K562 (cell line): ENCODE results near the gene UVRAG. TPM values are rescaled to one million over a fixed set of nuclear protein-coding genes. Genes with fewer than 3 reads are reported as not detected.

Experiments used
- ATAC-seq: fragments of 200-7000 bp; cut with Tn5 transposase; 3 replicates; pipeline ENCODE4 v1.9.1; 2020; ENCODE audit warnings: moderate library complexity
- BruUV-seq: library from RNA; stranded (reverse); fragments of 400-500 nt; replicated peaks from 2 replicates; lab custom pipeline; 2021; lab: Mats Ljungman, UMichigan
- CTCF ChIA-PET: fragments of 300-600 bp; formaldehyde crosslinking; extraction: SDS; loops from one replicate; lab custom pipeline; 2021; ENCODE audit warnings: low intra/inter-chr PET ratio; lab: Yijun Ruan, JAX
- POLR2A ChIA-PET: fragments of 300-600, 350-650 bp; sonication (Branson Sonifier 250); formaldehyde crosslinking; extraction: SDS; loops from one replicate; lab custom pipeline; 2021; ENCODE audit warnings: antibody characterized with exemption, inconsistent platforms; lab: Yijun Ruan, JAX
- DNase-seq, 4 experiments: peaks; one replicate each; pipeline versions ENCODE4 v3.0.0 to v3.0.0-alpha.2; 2011 to 2018; ENCODE audit warnings: low spot score in 3 of 4, mixed read lengths in 3 of 4; ENCODE audit errors: extremely low read depth in 1 of 4
- FAIRE-seq: peaks from 2 replicates; lab custom pipeline; 2011; peaks lifted over from hg19 to GRCh38; lab: Jason Lieb, UNC
- H2AFZ ChIP-seq: 2 replicates; pipeline ENCODE4 v1.6.0; 2011; ENCODE audit warnings: low read depth, low read length, control low read depth, inconsistent platforms
- H3K27ac ChIP-seq: fragments of 200-600 bp; 3 replicates; pipeline ENCODE4 v1.8.0; 2011; ENCODE audit warnings: low read depth, mild to moderate bottlenecking, control low read depth, inconsistent platforms, low read length, moderate library complexity, mixed read lengths; ENCODE audit errors: extremely low read depth
- H3K27me3 ChIP-seq, 2 experiments: fragments of 300-600 bp in 1 of 2; 2 replicates in 1 of 2; 3 replicates in 1 of 2; pipeline versions ENCODE4 v1.6.0 to v1.8.0; 2011; ENCODE audit warnings: inconsistent platforms in 2 of 2, low read length in 2 of 2, mild to moderate bottlenecking in 1 of 2, mixed read lengths in 1 of 2, moderate library complexity in 1 of 2; ENCODE audit not compliant: control insufficient read depth in 2 of 2, insufficient read depth in 2 of 2
- H3K36me3 ChIP-seq: fragments of 300-600 bp; 3 replicates; pipeline ENCODE4 v1.8.0; 2011; ENCODE audit warnings: mild to moderate bottlenecking, low read length, inconsistent platforms; ENCODE audit not compliant: control insufficient read depth, insufficient read depth
- H3K4me1 ChIP-seq, 2 experiments: fragments of 200-600 bp in 1 of 2; replicated peaks in 1 of 2; 2 replicates in 1 of 2; 3 replicates in 1 of 2; pipeline versions ENCODE4 v1.5.1 to v1.8.0; 2011; ENCODE audit warnings: inconsistent platforms in 2 of 2, low read length in 2 of 2, mild to moderate bottlenecking in 1 of 2, mixed read lengths in 1 of 2, moderate library complexity in 1 of 2; ENCODE audit not compliant: control insufficient read depth in 2 of 2, insufficient read depth in 2 of 2
- H3K4me2 ChIP-seq: 2 replicates; pipeline ENCODE4 v1.6.1; 2011; ENCODE audit warnings: low read length, control low read depth, inconsistent platforms, mixed read lengths; ENCODE audit not compliant: insufficient read depth
- H3K4me3 ChIP-seq: fragments of 200-600 bp; sonication (generic), shearing (Covaris generic); 2 replicates; pipeline ENCODE4 v1.5.1; 2016; ENCODE audit warnings: control low read depth, inconsistent platforms
- H3K79me2 ChIP-seq: fragments of 200-600 bp; 3 replicates; pipeline ENCODE4 v1.8.0; 2011; ENCODE audit warnings: low read length, inconsistent platforms; ENCODE audit not compliant: control insufficient read depth, insufficient read depth
- H3K9ac ChIP-seq, 2 experiments: 2 replicates each; pipeline versions ENCODE4 v1.6.0 to v1.6.1; 2011; ENCODE audit warnings: low read depth in 2 of 2, low read length in 2 of 2, control low read depth in 1 of 2, inconsistent platforms in 1 of 2, mild to moderate bottlenecking in 1 of 2, mixed read lengths in 1 of 2; ENCODE audit not compliant: insufficient read depth in 1 of 2
- H3K9me1 ChIP-seq: one replicate; pipeline ENCODE4 v1.6.0; 2011; ENCODE audit warnings: inconsistent platforms, mild to moderate bottlenecking, low read length, moderate library complexity; ENCODE audit not compliant: control insufficient read depth, insufficient read depth
- H3K9me3 ChIP-seq: replicated peaks from 2 replicates; pipeline ENCODE4 v1.5.1; 2011; ENCODE audit warnings: low read depth, low read length, inconsistent platforms; ENCODE audit not compliant: control insufficient read depth, insufficient read depth
- H4K20me1 ChIP-seq: replicated peaks from 2 replicates; pipeline ENCODE4 v1.6.1; 2011; ENCODE audit warnings: low read length, inconsistent platforms, mixed read lengths; ENCODE audit not compliant: control insufficient read depth, insufficient read depth
- ESRRB ChIP-seq: fragments of 250-450 bp; sonication (Bioruptor Pico); IDR thresholded peaks from 2 replicates; pipeline ENCODE4 v1.5.0; 2020; ENCODE audit warnings: mild to moderate bottlenecking, moderate library complexity, borderline replicate concordance
- HOMEZ ChIP-seq: fragments of 250-450 bp; sonication (Bioruptor Pico); IDR thresholded peaks from 2 replicates; pipeline ENCODE4 v1.4.0; 2020; ENCODE audit warnings: mild to moderate bottlenecking, moderate library complexity
- KDM2B ChIP-seq: fragments of 250-450 bp; sonication (Bioruptor Pico); IDR thresholded peaks from 2 replicates; pipeline ENCODE4 v1.8.0; 2021; ENCODE audit warnings: mild to moderate bottlenecking, moderate library complexity
- KLF10 ChIP-seq: fragments of 250-450 bp; sonication (Bioruptor Pico); IDR thresholded peaks from 2 replicates; pipeline ENCODE4 v1.6.1; 2021; ENCODE audit warnings: matching md5 sums
- NR2C1 ChIP-seq, 2 experiments: fragments of 450-650 bp; IDR thresholded peaks; 2 replicates each; pipeline ENCODE4 v1.6.1; 2017; ENCODE audit warnings: mild to moderate bottlenecking in 2 of 2, antibody characterized with exemption in 1 of 2, inconsistent platforms in 1 of 2, missing compliant biosample characterization in 1 of 2, missing genetic modification characterization in 1 of 2
- POLR2AphosphoS2 ChIP-seq: IDR thresholded peaks from 2 replicates; pipeline ENCODE4 v1.6.1; 2012; ENCODE audit warnings: low read length, improper control_type of control experiment
- STAT5A ChIP-seq: IDR thresholded peaks from 2 replicates; pipeline ENCODE4 v1.6.1; 2012; ENCODE audit warnings: low read length, inconsistent platforms, borderline replicate concordance
- ZNF277 ChIP-seq: fragments of 250-450 bp; sonication (Bioruptor Pico); IDR thresholded peaks from 2 replicates; pipeline ENCODE4 v1.8.0; 2022; ENCODE audit warnings: inconsistent platforms, mild to moderate bottlenecking, moderate library complexity, borderline replicate concordance
- ZNF407 ChIP-seq: fragments of 450-650 bp; IDR thresholded peaks from 2 replicates; pipeline ENCODE4 v1.6.1; 2016; ENCODE audit warnings: low read depth
- ZNF551 ChIP-seq: fragments of 250-450 bp; sonication (Bioruptor Pico); IDR thresholded peaks from 2 replicates; pipeline ENCODE4 v1.5.0; 2021; ENCODE audit warnings: mild to moderate bottlenecking, moderate library complexity
- ZNF589 ChIP-seq: fragments of 200-800 bp; sonication (Bioruptor generic); IDR thresholded peaks from 2 replicates; pipeline ENCODE4 v1.6.1; 2016; ENCODE audit warnings: low read depth, missing genetic modification characterization, missing compliant biosample characterization
- WGBS: fragments of 100-300 bp; shearing (Covaris generic); methylation state at CpG from one replicate; pipeline ENCODE4 v1.1.6; 2016; ENCODE audit warnings: low coverage, mixed read lengths; ENCODE audit not compliant: insufficient coverage; ENCODE audit errors: missing lambda C conversion rate; 5-methylcytosine and 5-hydroxymethylcytosine counted together
- in situ Hi-C: fragments of 300-500 bp; cut with MboI; formaldehyde crosslinking; loops from 4 replicates; pipeline ENCODE4 v1.15.0; 2018; ENCODE audit warnings: inconsistent platforms, mixed read lengths
- intact Hi-C: fragments of 100-400 bp; cut with micrococcal nuclease; formaldehyde crosslinking; loops from 2 replicates; pipeline ENCODE4 v1.14.2; 2022
- polyA plus RNA-seq, 8 experiments: library from polyadenylated mRNA; depleted of rRNA in 4 of 8; stranded (reverse) in 5 of 8; unstranded in 3 of 8; fragments of >200 nt; fragmentation: Nextera tagmentation in 2 of 8; fragmentation: Illumina TruSeq in 1 of 8; extraction: Ambion mirVana in 2 of 8; extraction: Trizol in 1 of 8; gene quantifications; 2 replicates each; pipeline versions ENCODE4 v1.2.1 to v1.2.3, GENCODE V29; 2011 to 2014; ENCODE audit warnings: inconsistent platforms in 1 of 8, missing spikeins in 1 of 8
- total RNA-seq, 7 experiments: library from RNA; depleted of rRNA in 6 of 7; stranded (reverse); fragments of >200 nt in 6 of 7; fragmentation: Illumina TruSeq in 2 of 7; extraction: Trizol in 2 of 7; gene quantifications; 2 replicates each; pipeline versions ENCODE4 v1.2.1 to v1.2.3, GENCODE V29; 2011 to 2021; ENCODE audit warnings: low replicate concordance in 1 of 7

UVRAG gene
- total and polyA plus RNA-seq, 9 of the 15 experiments (the other 6 are each of a cell fraction or from before 2014, with no cell fraction given) = 3.1 to 17.8 (median 12.4) TPM

- Histone ChIP-seq H3K27ac (no peak overlapping the region), H3K79me2 (no peaks in the 10 kb centered on the region), H3K9ac (no peak overlapping the region), H3K4me1 (no peaks in the 10 kb centered on the region), H3K4me3 (no peak overlapping the region), H3K27me3 (no peaks in the 10 kb centered on the region), H3K4me2 (no peak overlapping the region), H3K9me1 (no peaks in the 10 kb centered on the region), H4K20me1 (no peaks in the 10 kb centered on the region), H3K9me3 (no peaks in the 10 kb centered on the region), H2AFZ (no peak overlapping the region), H3K36me3 (no peaks in the 10 kb centered on the region; the same call in 2 of the 3 replicates)
- CTCF ChIA-PET = no interaction called here
- intact Hi-C loops (no loop called here), in situ Hi-C loops (no loop called here)
- FAIRE-seq (no peak), DNase-seq (no peak), ATAC-seq (no peak)
- WGBS = 73% methylated on average over 1 of the region's 1 CpG
- POLR2A ChIA-PET = no interaction called here
- no TSS peak for BruUV-seq
- TF ChIP-seq NR2C1 (IDR thresholded peaks at IDR 0.05) (no peak), NR2C1 (tag; IDR thresholded peaks at IDR 0.05) (no peak), POLR2AphosphoS2 (no peak), ZNF407 (no peak), ZNF551 (CRISPR knock-in tag) (no peak), ZNF589 (CRISPR knock-in tag) (no peak), STAT5A (no peak), ESRRB (CRISPR knock-in tag) (no peak), ZNF277 (CRISPR knock-in tag) (no peak), KDM2B (no peak), KLF10 (no peak), HOMEZ (CRISPR knock-in tag) (no peak)
These were observed 125.0 kb downstream of the UVRAG start for GRCh38 chr11:75939992-75940391.
